Thyroid gland (tissue), 4 donors: ENCODE data around the gene GGTLC2.

ENCODE experiments used
- POLR2A ChIP-seq, 2 donors: fragments of 450-650 bp; IDR thresholded peaks; one replicate each; pipeline ENCODE4 v1.6.1; 2017; ENCODE audit warnings: antibody characterized with exemption in 2 of 2, mild to moderate bottlenecking in 2 of 2, moderate library complexity in 1 of 2
- TF ChIP-seq, protein P1 (sequence below), 6 experiments: fragments of 200-600 bp in 3 of 6; fragments of 450-650 bp in 3 of 6; sonication (generic) in 3 of 6; IDR thresholded peaks; one replicate each; pipeline ENCODE4 v1.5.1; 2016 to 2019; ENCODE audit warnings: antibody characterized with exemption in 6 of 6, mild to moderate bottlenecking in 2 of 6, inconsistent platforms in 1 of 6, moderate library complexity in 1 of 6

DNA sequence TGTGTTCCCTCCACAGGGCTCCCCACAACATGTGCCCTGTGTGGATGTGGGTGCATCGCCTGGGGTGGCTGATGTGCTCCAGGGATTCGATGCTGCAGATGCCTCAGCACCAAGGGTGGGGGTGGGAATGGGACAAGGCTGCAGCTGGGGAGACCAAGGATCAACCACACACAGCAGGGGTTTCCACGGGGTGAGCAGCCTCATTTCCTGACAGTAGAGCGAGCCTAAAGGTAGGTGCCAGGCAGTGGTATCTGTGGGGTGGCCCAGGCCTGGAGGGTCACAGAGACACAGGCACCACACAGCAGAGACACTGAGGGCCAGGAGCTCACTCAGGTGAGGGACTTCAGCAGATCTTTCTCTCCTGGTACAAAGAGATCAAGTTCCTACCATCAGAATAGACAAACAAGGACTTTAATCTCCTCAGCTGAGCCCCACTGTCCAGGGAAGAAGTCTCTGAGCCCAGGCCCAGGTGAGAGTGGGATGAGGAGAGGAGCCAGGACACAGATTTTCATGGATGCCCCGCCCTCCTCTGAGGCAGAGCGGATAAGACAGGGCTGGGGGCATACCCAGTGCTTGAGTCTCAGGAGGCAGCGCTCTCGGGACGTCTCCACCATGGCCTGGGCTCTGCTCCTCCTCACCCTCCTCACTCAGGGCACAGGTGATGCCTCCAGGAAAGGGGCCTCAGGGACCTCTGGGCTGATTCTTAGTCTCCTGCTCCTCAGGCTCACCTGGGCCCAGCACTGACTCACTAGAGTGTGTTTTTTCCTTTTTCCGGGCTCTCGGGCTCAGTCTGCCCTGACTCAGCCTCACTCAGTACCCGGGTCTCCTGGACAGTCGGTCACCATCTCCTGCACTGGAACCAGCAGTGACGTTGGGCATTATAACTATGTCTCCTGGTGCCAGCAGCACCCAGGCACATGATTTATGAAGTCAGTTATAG, 19.7 kb downstream of the GGTLC2 start:
- TF ChIP-seq, protein P1, sequence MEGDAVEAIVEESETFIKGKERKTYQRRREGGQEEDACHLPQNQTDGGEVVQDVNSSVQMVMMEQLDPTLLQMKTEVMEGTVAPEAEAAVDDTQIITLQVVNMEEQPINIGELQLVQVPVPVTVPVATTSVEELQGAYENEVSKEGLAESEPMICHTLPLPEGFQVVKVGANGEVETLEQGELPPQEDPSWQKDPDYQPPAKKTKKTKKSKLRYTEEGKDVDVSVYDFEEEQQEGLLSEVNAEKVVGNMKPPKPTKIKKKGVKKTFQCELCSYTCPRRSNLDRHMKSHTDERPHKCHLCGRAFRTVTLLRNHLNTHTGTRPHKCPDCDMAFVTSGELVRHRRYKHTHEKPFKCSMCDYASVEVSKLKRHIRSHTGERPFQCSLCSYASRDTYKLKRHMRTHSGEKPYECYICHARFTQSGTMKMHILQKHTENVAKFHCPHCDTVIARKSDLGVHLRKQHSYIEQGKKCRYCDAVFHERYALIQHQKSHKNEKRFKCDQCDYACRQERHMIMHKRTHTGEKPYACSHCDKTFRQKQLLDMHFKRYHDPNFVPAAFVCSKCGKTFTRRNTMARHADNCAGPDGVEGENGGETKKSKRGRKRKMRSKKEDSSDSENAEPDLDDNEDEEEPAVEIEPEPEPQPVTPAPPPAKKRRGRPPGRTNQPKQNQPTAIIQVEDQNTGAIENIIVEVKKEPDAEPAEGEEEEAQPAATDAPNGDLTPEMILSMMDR (IDR thresholded peaks at IDR 0.05): no peak
- TF ChIP-seq POLR2A (IDR thresholded peaks at IDR 0.05): no peak
